Measurements from ENCODE around the gene AKR1C3. TPM values are rescaled to one million over a fixed set of nuclear protein-coding genes. Genes with fewer than 3 reads are reported as not detected.
"Not testable (repeated sequence)": the region's sequence is repeated elsewhere in the genome, so short reads cannot be mapped to it uniquely, and the experiment has no call there.

The AKR1C3 gene
- total RNA-seq, 5 donors from 2014 or later (not counting 1 experiment from before 2014, with no cell fraction given) = 1.1 to 13.6 (median 4.2) TPM

DNA sequence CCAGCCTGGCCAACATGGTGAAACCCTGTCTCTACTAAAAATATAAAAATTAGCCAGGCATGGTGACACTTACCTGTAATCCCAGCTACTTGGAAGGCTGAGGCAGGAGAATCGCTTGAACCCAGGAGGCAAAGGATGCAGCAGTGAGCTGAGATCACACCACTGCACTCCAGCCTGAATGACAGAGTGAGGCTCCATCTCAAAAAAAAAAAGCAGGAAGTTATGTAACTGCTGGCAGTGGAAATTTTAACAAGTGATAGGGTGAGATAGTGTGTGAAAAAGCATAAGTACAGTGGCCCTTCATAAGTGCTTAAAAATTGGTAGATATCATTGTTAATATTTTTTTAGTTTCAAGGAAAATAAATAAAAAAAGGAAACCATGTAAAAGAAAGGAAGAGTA is 12.3 kb downstream of the AKR1C3 start:
- DNase-seq (no peak), ATAC-seq (replicated peaks in 1 of 4) (no peak)
- H3K4me1 Mint-ChIP-seq = no peaks in the 10 kb centered on the region
- ChIA-PET CTCF (interaction anchor here in 1 of 2 donors (0.6 kb wide), 1 partner anchor 184 kb away, joined by 4 read pairs; no protein-coding TSS in a partner anchor), POLR2A (interaction anchor here in 1 of 2 donors (0.6 kb wide), 1 partner anchor 51 kb away, joined by 3 read pairs; no protein-coding TSS in a partner anchor)
- H3K9me3 ChIP-seq = no peaks in the 10 kb centered on the region
- H3K27ac ChIP-seq (ENCODE audit: low read length) = no peak overlapping the region
- H3K4me3 Mint-ChIP-seq = no peak overlapping the region
- H3K27me3 ChIP-seq (replicated peaks in 1 of 2; ENCODE audit: control insufficient read depth in 2 of 2, extremely low read depth in 1 of 2, insufficient read depth in 2 of 2, low read length in 1 of 2) = no peaks in the 10 kb centered on the region
- no peaks in the 10 kb centered on the region for H3K36me3 ChIP-seq (ENCODE audit: control insufficient read depth in 2 of 2, extremely low read depth in 1 of 2, insufficient read depth in 1 of 2, low read length in 1 of 2)
- H3K27me3 Mint-ChIP-seq = peaks cover 0 to 6% of the 10 kb centered on the region in 2 donors
- H3K9me3 Mint-ChIP-seq = no peaks in the 10 kb centered on the region
- no CpG with 5 or more reads among the region's 1 CpG for WGBS (ENCODE audit: insufficient coverage)
- no peaks in the 10 kb centered on the region for H3K4me1 ChIP-seq (ENCODE audit: control insufficient read depth in 1 of 2, extremely low read depth in 1 of 2, insufficient read depth in 2 of 2, low read length in 2 of 2)
- no peak overlapping the region for H3K4me3 ChIP-seq (ENCODE audit: control insufficient read depth in 1 of 2, extremely low read depth in 1 of 2, low read length in 1 of 2)
- H3K27ac Mint-ChIP-seq = no peak overlapping the region
- peaks cover 3% of the 10 kb centered on the region for H3K36me3 Mint-ChIP-seq

- peaks cover 3% of the 10 kb centered on the region for H3K36me3 Mint-ChIP-seq
- no peak overlapping the region for H3K27ac Mint-ChIP-seq
- 98% methylated on average over 4 of the region's 8 CpGs for WGBS (ENCODE audit: insufficient coverage)
- peaks cover 0 to 5% of the 10 kb centered on the region in 2 donors for H3K27me3 Mint-ChIP-seq
- H3K4me1 ChIP-seq (ENCODE audit: control insufficient read depth in 1 of 2, extremely low read depth in 1 of 2, insufficient read depth in 2 of 2, low read length in 2 of 2) = no peaks in the 10 kb centered on the region
- H3K36me3 ChIP-seq (ENCODE audit: control insufficient read depth in 2 of 2, extremely low read depth in 1 of 2, insufficient read depth in 1 of 2, low read length in 1 of 2) = no peaks in the 10 kb centered on the region
- no peak overlapping the region for H3K4me3 Mint-ChIP-seq
- ATAC-seq (replicated peaks in 1 of 4) = no peak
- no peak overlapping the region for H3K27ac ChIP-seq (ENCODE audit: low read length)
- no peaks in the 10 kb centered on the region for H3K27me3 ChIP-seq (replicated peaks in 1 of 2; ENCODE audit: control insufficient read depth in 2 of 2, extremely low read depth in 1 of 2, insufficient read depth in 2 of 2, low read length in 1 of 2)
- H3K9me3 Mint-ChIP-seq = no peaks in the 10 kb centered on the region
- ChIA-PET POLR2A (no interaction called here), CTCF (no interaction called here)
- no peak overlapping the region for H3K4me3 ChIP-seq (ENCODE audit: control insufficient read depth in 1 of 2, extremely low read depth in 1 of 2, low read length in 1 of 2)
- no peak for DNase-seq
- H3K4me1 Mint-ChIP-seq = no peaks in the 10 kb centered on the region
- H3K9me3 ChIP-seq = no peaks in the 10 kb centered on the region
These were observed 13.8 kb downstream of the AKR1C3 start for GRCh38 chr10:5107860-5108526.

GRCh38 chr10:5108658-5109416 is 14.6 kb downstream of the AKR1C3 start:
- H3K27me3 Mint-ChIP-seq = peaks cover 0 to 4% of the 10 kb centered on the region in 2 donors
- 86% methylated on average over 1 of the region's 3 CpGs for WGBS (ENCODE audit: insufficient coverage)
- H3K27me3 ChIP-seq (replicated peaks in 1 of 2; ENCODE audit: control insufficient read depth in 2 of 2, extremely low read depth in 1 of 2, insufficient read depth in 2 of 2, low read length in 1 of 2) = no peaks in the 10 kb centered on the region

DNA sequence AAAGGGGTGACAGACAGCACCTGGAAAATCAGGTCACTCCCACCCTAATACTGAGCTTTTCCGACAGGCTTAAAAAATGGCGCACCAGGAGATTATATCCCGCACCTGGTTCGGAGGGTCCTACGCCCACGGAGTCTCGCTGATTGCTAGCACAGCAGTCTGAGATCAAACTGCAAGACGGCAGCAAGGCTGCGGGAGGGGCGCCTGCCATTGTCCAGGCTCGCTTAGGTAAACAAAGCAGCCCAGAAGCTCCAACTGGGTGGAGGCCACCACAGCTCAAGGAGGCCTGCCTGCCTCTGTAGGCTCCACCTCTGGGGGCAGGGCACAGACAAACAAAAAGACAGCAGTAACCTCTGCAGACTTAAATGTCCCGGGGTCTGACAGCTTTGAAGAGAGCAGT is 15.6 kb downstream of the AKR1C3 start:
- H3K27me3 Mint-ChIP-seq; H3K36me3 Mint-ChIP-seq; POLR2A ChIA-PET; H3K27me3 ChIP-seq (replicated peaks in 1 of 2; ENCODE audit: control insufficient read depth in 2 of 2, extremely low read depth in 1 of 2, insufficient read depth in 2 of 2, low read length in 1 of 2); H3K27ac ChIP-seq (ENCODE audit: low read length); CTCF ChIA-PET; H3K9me3 Mint-ChIP-seq; DNase-seq; ATAC-seq (replicated peaks in 1 of 4); H3K4me1 Mint-ChIP-seq; H3K36me3 ChIP-seq (ENCODE audit: control insufficient read depth in 2 of 2, extremely low read depth in 1 of 2, insufficient read depth in 1 of 2, low read length in 1 of 2); H3K9me3 ChIP-seq; H3K4me3 Mint-ChIP-seq; H3K4me1 ChIP-seq (ENCODE audit: control insufficient read depth in 1 of 2, extremely low read depth in 1 of 2, insufficient read depth in 2 of 2, low read length in 2 of 2); H3K27ac Mint-ChIP-seq; H3K4me3 ChIP-seq (ENCODE audit: control insufficient read depth in 1 of 2, extremely low read depth in 1 of 2, low read length in 1 of 2): not testable (repeated sequence)
- 89% methylated on average over 5 of the region's 12 CpGs for WGBS (ENCODE audit: insufficient coverage)

More at GRCh38 chr10:5108658-5109416, 14.6 kb downstream of the AKR1C3 start:
- no peak overlapping the region for H3K27ac Mint-ChIP-seq
- ChIA-PET POLR2A (no interaction called here), CTCF (no interaction called here)
- no peaks in the 10 kb centered on the region for H3K9me3 ChIP-seq
- ATAC-seq (replicated peaks in 1 of 4) (no peak), DNase-seq (no peak)
- H3K4me3 ChIP-seq (ENCODE audit: control insufficient read depth in 1 of 2, extremely low read depth in 1 of 2, low read length in 1 of 2) = no peak overlapping the region
- H3K36me3 Mint-ChIP-seq = peaks cover 3% of the 10 kb centered on the region
- H3K4me1 Mint-ChIP-seq = no peaks in the 10 kb centered on the region
- no peaks in the 10 kb centered on the region for H3K9me3 Mint-ChIP-seq
- H3K27ac ChIP-seq (ENCODE audit: low read length) = no peak overlapping the region
- no peaks in the 10 kb centered on the region for H3K4me1 ChIP-seq (ENCODE audit: control insufficient read depth in 1 of 2, extremely low read depth in 1 of 2, insufficient read depth in 2 of 2, low read length in 2 of 2)
- no peak overlapping the region for H3K4me3 Mint-ChIP-seq
- no peaks in the 10 kb centered on the region for H3K36me3 ChIP-seq (ENCODE audit: control insufficient read depth in 2 of 2, extremely low read depth in 1 of 2, insufficient read depth in 1 of 2, low read length in 1 of 2)

- H3K27ac Mint-ChIP-seq = no peak overlapping the region
- peaks cover 0 to 5% of the 10 kb centered on the region in 2 donors for H3K27me3 Mint-ChIP-seq
- H3K4me1 ChIP-seq (ENCODE audit: control insufficient read depth in 1 of 2, extremely low read depth in 1 of 2, insufficient read depth in 2 of 2, low read length in 2 of 2) = no peaks in the 10 kb centered on the region
- ChIA-PET CTCF (no interaction called here), POLR2A (no interaction called here)
- DNase-seq = no peak
- H3K9me3 Mint-ChIP-seq = peaks cover 4 to 7% (median 4%) of the 10 kb centered on the region in 3 donors
- H3K36me3 ChIP-seq (ENCODE audit: control insufficient read depth in 2 of 2, extremely low read depth in 1 of 2, insufficient read depth in 1 of 2, low read length in 1 of 2) = no peaks in the 10 kb centered on the region
- no peaks in the 10 kb centered on the region for H3K9me3 ChIP-seq
- no peaks in the 10 kb centered on the region for H3K36me3 Mint-ChIP-seq
- ATAC-seq (replicated peaks in 1 of 4) = no peak
- no peak overlapping the region for H3K27ac ChIP-seq (ENCODE audit: low read length)
- WGBS (ENCODE audit: insufficient coverage) = no CpG with 5 or more reads among the region's 5 CpGs
- no peaks in the 10 kb centered on the region for H3K27me3 ChIP-seq (replicated peaks in 1 of 2; ENCODE audit: control insufficient read depth in 2 of 2, extremely low read depth in 1 of 2, insufficient read depth in 2 of 2, low read length in 1 of 2)
- H3K4me3 ChIP-seq (ENCODE audit: control insufficient read depth in 1 of 2, extremely low read depth in 1 of 2, low read length in 1 of 2) = no peak overlapping the region
- no peaks in the 10 kb centered on the region for H3K4me1 Mint-ChIP-seq
- no peak overlapping the region for H3K4me3 Mint-ChIP-seq
These were observed 22.4 kb downstream of the AKR1C3 start for GRCh38 chr10:5116621-5117020.

DNA sequence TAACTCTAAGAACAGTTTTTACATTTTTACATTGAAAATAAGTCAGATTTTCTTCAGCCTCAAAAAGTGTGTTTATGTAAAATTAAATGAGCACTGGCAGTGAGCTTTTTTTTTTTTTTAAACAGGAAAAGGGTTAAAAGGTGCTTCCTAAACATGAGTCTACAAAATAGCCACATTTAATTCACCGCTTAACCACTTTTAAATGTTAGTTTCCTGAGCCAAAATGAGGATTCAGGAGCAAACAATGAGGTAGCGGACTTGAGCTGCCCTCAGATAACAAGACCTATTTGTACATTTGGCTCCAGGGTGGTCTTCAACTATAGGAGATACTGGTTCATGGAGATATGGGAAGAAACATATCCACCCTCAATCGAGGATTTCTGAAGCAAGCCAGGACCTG is 22.8 kb downstream of the AKR1C3 start:
- DNase-seq (no peak), ATAC-seq (replicated peaks in 1 of 4) (no peak)
- peaks cover 0 to 5% of the 10 kb centered on the region in 2 donors for H3K27me3 Mint-ChIP-seq
- H3K27ac ChIP-seq (ENCODE audit: low read length) = no peak overlapping the region
- POLR2A ChIA-PET = no interaction called here
- H3K36me3 Mint-ChIP-seq = no peaks in the 10 kb centered on the region
- H3K9me3 Mint-ChIP-seq = peaks cover 4 to 7% (median 4%) of the 10 kb centered on the region in 3 donors
- WGBS (ENCODE audit: insufficient coverage) = 80% methylated on average over 1 of the region's 3 CpGs
- no peaks in the 10 kb centered on the region for H3K4me1 ChIP-seq (ENCODE audit: control insufficient read depth in 1 of 2, extremely low read depth in 1 of 2, insufficient read depth in 2 of 2, low read length in 2 of 2)
- H3K27ac Mint-ChIP-seq = no peak overlapping the region
- no peaks in the 10 kb centered on the region for H3K27me3 ChIP-seq (replicated peaks in 1 of 2; ENCODE audit: control insufficient read depth in 2 of 2, extremely low read depth in 1 of 2, insufficient read depth in 2 of 2, low read length in 1 of 2)
- no peak overlapping the region for H3K4me3 Mint-ChIP-seq
- H3K4me3 ChIP-seq (ENCODE audit: control insufficient read depth in 1 of 2, extremely low read depth in 1 of 2, low read length in 1 of 2) = no peak overlapping the region
- CTCF ChIA-PET = no interaction called here
- H3K36me3 ChIP-seq (ENCODE audit: control insufficient read depth in 2 of 2, extremely low read depth in 1 of 2, insufficient read depth in 1 of 2, low read length in 1 of 2) = no peaks in the 10 kb centered on the region
- H3K4me1 Mint-ChIP-seq = no peaks in the 10 kb centered on the region
- H3K9me3 ChIP-seq = no peaks in the 10 kb centered on the region

Measured in T-cell (primary cell).